Mammary epithelial cell (primary cell): ENCODE results near the gene ZXDA.

Experiments used
- EZH2 ChIP-seq: IDR thresholded peaks from 2 replicates; pipeline ENCODE4 v1.6.1; 2012; ENCODE audit warnings: low read length, inconsistent platforms, borderline replicate concordance
- TF ChIP-seq, protein P1 (sequence below), 2 donors: IDR thresholded peaks in 1 of 2; conservative IDR thresholded peaks in 1 of 2; 2 replicates each; pipeline ENCODE4 v1.5.1; 2011 to 2012; ENCODE audit warnings: inconsistent platforms in 2 of 2, low read length in 2 of 2, mild to moderate bottlenecking in 2 of 2, control low read depth in 1 of 2, low read depth in 1 of 2; ENCODE audit not compliant: insufficient read depth in 1 of 2; ENCODE audit errors: extremely low read depth in 1 of 2

GRCh38 chrX:57871463-57871862 is 38.8 kb downstream of the ZXDA start:
- TF ChIP-seq, protein P1, sequence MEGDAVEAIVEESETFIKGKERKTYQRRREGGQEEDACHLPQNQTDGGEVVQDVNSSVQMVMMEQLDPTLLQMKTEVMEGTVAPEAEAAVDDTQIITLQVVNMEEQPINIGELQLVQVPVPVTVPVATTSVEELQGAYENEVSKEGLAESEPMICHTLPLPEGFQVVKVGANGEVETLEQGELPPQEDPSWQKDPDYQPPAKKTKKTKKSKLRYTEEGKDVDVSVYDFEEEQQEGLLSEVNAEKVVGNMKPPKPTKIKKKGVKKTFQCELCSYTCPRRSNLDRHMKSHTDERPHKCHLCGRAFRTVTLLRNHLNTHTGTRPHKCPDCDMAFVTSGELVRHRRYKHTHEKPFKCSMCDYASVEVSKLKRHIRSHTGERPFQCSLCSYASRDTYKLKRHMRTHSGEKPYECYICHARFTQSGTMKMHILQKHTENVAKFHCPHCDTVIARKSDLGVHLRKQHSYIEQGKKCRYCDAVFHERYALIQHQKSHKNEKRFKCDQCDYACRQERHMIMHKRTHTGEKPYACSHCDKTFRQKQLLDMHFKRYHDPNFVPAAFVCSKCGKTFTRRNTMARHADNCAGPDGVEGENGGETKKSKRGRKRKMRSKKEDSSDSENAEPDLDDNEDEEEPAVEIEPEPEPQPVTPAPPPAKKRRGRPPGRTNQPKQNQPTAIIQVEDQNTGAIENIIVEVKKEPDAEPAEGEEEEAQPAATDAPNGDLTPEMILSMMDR (conservative IDR thresholded peaks at IDR 0.05 in 1 of 2, IDR thresholded peaks at IDR 0.05 in 1 of 2; ENCODE audit: extremely low read depth in 1 of 2, insufficient read depth in 1 of 2, low read depth in 1 of 2, low read length in 2 of 2): no peak
- no peak for TF ChIP-seq EZH2
